HG03108 (cell line): ENCODE data around the gene VWA3A.
"Not testable (repeated sequence)": the region's sequence is repeated elsewhere in the genome, so short reads cannot be mapped to it uniquely, and the experiment has no call there.

Experiments used
- ATAC-seq: cut with Tn5 transposase; IDR thresholded peaks from one replicate; pipeline ENCODE4 v1.9.1; 2021; ENCODE audit warnings: moderate library complexity; ENCODE audit not compliant: unreplicated experiment

The VWA3A gene, protein sequence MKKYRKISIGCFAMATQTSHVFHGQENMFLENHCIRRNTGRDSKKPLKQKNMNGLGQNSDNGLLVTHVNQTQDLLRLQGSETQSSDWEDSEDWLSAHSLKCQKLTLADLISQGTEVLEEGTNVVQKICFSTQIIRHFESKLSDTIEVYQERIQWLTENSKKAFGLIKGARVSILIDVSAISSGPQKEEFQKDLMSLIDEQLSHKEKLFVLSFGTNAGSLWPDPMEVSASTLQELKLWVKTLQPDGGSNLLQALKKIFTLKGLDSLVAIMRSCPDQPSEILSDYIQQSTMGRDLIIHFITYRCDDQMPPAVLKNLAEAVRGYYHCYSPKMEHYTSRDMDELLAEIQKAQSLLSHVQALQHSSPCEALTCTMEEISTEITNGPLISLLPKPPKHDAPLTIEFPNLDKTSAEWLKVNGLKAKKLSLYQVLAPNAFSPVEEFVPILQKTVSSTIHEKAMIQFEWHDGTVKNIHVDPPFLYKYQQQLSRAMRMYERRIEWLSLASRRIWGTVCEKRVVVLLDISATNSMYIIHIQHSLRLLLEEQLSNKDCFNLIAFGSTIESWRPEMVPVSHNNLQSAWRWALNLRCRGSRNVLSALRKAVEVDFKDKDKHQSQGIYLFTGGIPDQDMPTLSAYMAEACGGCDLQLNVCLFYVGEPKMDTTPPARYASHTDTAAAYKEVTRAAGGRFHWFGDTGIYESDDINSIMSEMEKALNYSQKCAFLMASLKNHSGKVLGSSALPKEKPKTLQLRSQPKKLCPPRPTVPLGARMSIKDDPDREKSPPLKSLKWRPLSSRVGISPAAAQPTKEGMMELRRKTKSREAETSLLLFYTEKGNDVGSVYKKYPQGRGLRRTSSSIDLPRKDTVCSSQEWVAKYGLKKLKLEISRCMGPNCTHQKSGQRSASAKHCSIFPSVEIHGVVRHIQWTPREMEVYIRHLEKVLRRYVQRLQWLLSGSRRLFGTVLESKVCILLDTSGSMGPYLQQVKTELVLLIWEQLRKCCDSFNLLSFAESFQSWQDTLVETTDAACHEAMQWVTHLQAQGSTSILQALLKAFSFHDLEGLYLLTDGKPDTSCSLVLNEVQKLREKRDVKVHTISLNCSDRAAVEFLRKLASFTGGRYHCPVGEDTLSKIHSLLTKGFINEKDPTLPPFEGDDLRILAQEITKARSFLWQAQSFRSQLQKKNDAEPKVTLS

DNA sequence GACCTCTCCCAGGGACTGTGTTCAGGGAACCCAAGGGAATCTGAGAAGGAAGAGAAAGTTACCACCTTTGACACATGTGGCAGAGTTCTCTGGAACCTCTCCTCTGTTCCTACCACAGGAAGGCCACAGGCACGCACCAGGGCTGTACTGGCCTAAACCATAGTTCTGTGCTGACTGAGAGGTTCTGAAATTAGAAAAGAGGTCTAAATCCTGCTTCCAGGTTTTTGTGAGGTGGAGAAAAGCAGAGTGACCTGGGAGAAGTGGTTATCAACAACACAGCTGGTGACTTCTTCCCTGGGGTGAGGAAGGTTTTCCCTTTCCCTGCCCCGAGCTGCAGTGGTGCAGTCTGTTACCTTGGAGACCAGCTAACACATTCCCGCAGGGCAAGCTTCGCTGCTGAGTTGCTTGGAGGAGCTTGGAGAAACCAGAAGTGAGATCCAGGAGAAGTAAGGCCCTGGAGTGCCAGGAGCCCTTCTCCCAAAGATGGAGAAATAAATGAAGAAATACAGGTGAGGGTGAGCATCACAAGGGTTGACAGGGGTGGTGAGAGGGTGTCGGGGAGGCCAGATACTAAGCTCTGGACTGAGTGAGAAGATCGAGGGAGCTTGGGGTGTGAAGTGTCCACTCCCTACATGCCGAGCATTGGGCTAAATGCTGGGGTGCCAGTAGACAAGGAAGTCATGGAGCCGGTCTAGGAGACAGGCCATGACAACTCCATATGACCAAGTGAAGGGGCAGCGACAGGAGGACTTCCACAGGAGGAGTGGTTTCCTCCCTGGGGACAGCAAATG is at the start of gene VWA3A:
Gene VWA3A, plus strand, starts transcription at position 399 of the 791 bp plus-strand sequence. Its CDS starts 97 bp downstream, at position 496.
- ATAC-seq, result no peak

DNA sequence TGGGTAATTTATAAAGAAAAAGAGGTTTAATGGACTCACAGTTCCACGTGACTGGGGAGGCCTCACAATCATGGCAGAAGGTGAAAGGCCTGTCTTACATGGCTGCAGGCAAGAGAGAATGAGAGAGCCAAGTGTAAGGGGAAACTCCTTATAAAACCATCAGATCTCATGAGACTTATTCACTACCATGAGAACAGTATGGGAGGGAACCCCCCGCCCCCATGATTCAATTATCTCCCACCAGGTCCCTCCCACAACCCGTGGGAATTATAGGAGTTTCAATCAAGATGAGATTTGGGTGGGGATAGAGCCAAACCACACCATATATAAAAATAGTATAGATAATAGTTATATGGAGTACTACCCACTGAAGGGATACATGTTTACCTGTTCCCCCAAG is 48.5 kb upstream of the VWA3A start:
- ATAC-seq, result not testable (repeated sequence)

GRCh38 chr16:22045888-22046287 is 46.5 kb upstream of the VWA3A start:
- not testable (repeated sequence) for ATAC-seq

- ATAC-seq, result no peak
Measured at GRCh38 chr16:22050963-22051362, 41.4 kb upstream of the VWA3A start.

DNA sequence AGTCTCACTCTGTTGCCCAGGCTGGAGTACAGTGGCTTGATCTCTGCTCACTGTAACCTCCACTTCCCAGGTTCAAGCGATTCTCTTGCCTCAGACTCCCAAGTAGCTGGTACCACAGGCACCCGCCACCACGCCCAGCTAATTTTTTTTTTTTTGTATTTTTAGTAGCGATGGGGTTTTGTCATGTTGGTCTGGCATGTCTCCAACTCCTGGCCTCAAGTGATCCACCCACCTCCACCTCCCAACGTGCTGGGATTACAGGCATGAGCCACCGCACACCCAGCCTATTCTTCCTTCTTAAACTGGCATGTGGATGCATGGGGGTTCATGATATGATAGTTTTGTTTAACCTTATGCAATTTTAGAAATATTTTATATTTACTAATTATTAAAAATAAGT is 39.4 kb upstream of the VWA3A start:
- no peak for ATAC-seq

DNA sequence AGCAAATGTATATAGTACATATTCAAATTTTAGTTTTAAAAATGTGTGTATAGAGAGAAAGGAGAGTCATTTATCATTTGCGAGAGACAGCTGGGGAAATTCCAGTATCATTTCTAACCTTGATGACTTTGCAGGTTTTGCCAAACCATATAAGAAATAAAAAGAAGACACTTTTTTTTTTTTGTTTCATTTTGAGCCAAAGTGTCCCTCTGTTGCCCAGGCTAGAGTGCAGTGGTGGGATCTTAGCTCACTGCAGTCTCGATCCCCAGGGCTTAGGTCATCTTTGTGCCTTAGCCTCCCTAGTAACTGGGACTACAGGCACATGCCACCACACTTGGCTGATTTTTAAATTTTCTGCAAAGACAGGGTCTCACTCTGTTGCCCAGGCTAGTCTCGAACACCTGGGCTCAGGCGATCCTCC is 38.4 kb upstream of the VWA3A start:
- no peak for ATAC-seq

DNA sequence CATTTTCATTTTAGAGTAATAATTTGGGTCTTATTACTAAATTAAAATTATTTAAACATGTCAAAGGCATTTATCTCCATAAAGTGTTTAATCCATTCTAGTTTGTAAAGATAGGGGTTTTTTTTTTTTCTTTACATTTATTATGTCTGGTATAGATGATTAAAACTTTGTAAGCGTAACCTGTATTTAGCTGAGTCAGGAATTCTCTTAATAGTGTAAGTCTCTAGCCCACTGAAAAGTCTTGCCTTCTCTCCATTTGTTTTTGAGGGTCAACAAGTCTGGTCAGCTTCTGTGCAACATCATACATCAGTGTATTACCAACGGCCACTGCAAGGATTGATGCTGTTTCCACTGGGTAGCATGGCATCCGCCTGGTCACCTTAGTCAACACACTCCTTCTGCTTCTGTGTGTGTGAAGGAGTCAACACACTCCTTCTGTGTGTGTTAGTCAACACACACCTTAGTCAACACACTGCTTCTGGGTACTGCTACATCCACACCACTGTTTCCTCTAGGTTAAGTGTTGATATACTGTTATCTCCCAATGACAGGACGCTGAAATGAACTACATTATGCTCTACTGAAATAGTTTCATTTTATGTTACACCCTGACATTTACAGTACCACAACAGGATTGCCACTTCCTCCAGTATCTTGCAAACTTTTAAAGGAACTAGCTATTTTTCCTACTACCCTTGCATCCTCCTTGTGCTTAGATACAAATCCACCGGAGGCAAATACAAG is 37.3 kb upstream of the VWA3A start:
- ATAC-seq, result no peak

GRCh38 chr16:22055881-22056280 is 36.5 kb upstream of the VWA3A start:
- ATAC-seq, result no peak

DNA sequence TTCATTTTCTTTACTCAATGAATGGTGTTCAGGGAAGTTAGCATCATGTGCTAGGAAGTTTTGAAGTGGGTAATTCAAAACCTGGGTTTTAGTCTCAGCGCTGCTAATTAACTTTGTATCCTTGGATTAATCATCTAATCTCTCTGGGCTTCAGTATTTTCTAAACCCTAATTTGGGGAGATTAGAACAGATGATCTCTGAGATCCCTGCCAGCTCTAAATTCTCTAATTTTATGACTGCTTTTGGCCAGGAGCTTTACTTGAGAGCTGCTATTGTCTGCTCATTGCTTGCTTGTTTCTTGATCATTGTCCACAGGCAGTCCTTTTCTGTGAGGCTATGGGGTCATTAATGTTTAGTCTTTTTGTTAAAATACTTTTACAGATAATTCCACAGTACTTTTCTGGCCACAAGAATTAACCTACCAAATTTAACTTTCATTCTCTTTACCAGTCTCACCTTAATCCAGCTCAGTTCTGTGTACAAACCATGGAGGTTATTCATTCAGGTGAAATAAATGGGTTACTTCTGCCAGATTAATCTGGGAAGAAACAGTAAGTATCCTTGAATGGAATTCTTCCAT is 28.4 kb upstream of the VWA3A start:
- ATAC-seq, result no peak

DNA sequence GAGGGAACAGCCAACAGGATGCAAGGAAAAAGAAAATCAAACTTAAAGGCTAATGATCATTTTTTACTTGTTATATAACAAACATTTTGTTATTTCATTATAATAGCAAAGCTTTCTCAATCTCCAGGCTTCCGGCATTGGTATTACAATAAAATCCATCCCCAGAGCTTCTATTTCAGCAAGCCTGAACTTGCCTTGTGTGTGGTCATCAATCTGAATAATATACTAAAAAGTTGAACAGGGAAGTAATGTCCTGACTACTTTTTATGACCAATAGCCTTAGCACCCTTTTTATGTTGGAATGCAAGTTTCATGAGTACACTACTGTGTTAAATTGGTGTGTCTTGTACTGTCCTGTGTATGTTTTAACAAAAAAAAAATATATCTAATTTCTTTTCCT is 27.1 kb upstream of the VWA3A start:
- no peak for ATAC-seq

- ATAC-seq, result no peak
Measured at GRCh38 chr16:22070361-22071330, 21.7 kb upstream of the VWA3A start.

DNA sequence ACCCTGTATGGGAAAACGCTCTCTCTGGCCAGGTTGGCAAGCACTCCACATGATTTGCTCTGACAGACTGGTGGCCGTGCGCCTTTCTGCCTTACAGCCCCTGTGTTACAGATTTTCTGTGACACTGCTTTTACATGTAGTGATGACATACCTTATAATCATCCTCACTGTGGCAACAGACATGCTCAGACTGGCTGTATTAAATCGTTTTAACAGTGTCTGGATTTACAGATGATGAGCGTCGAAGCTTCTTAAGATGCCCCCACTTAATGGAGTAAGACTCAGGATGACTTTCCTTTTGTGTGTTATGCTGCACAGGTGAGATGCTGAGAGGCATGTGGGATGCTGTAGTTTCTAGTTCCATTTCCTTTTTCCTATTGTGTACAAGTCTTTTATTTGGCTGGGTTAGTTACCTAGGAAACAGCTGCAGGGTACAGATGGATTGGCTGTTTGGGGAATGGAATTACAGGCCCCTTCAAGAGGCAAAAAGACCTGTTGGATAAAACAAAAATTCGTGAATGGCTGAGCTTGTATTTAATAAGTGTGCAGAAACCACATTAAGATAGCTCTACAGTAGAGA is 20.9 kb upstream of the VWA3A start:
- ATAC-seq, result no peak

- ATAC-seq, result no peak
Measured at GRCh38 chr16:22073350-22073749, 19.0 kb upstream of the VWA3A start.

GRCh38 chr16:22075043-22075757 is 17.1 kb upstream of the VWA3A start:
- no peak for ATAC-seq

GRCh38 chr16:22075776-22076175 is 16.6 kb upstream of the VWA3A start:
- ATAC-seq, result no peak

DNA sequence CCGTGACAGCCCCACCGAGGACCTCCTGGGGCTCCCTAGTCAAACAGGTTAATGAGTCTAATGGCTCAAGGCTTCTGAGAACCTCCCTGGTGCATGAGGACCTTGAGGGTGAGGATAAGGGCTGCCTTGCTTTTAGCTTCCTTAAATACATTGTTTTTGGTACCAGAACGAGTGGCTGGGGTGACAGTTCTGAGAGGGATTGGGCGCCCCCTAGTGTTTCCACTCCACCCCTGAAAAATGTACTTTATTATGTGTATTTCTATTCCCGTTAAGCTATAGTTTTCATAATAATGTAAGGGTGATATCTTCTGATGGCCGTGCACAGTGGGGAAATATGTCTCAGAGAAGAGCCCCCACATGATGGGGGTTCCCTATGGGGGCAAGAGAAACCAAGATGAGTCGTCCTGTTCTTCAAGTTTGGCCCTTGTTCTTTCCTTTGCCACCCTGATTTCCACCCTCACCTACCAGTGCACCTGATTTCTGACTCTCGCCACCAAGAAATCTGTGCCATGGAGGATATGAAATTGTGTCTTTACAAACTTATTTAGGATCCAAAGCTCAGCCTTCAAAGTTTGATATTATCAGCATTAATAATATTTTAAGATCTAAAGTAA is 14.5 kb upstream of the VWA3A start:
- no peak for ATAC-seq

DNA sequence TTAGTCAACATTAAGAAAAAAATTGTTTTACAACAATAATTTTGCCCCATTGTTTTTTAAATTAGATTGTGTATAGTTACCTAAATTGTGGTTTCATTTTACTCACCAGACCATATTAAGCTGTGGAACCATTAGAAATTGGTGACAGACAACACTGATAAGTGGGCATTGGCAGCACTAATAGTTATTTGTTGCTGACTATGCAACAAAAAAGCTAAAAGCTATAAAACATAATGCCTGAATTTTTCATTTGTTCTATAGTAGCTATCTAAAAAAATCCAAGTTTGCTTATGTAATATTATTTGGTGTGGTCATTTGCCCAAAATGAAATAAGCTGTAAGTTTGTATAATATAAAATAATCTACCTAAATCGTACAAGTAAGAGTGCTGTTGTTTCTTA is 13.7 kb upstream of the VWA3A start:
- no peak for ATAC-seq
